HG03439 (cell line): ENCODE results near the gene PNMT.

ENCODE experiments used
- ATAC-seq: cut with Tn5 transposase; IDR thresholded peaks from one replicate; pipeline ENCODE4 v1.9.1; 2021; ENCODE audit warnings: mild to moderate bottlenecking, moderate library complexity; ENCODE audit not compliant: unreplicated experiment

PNMT gene

DNA sequence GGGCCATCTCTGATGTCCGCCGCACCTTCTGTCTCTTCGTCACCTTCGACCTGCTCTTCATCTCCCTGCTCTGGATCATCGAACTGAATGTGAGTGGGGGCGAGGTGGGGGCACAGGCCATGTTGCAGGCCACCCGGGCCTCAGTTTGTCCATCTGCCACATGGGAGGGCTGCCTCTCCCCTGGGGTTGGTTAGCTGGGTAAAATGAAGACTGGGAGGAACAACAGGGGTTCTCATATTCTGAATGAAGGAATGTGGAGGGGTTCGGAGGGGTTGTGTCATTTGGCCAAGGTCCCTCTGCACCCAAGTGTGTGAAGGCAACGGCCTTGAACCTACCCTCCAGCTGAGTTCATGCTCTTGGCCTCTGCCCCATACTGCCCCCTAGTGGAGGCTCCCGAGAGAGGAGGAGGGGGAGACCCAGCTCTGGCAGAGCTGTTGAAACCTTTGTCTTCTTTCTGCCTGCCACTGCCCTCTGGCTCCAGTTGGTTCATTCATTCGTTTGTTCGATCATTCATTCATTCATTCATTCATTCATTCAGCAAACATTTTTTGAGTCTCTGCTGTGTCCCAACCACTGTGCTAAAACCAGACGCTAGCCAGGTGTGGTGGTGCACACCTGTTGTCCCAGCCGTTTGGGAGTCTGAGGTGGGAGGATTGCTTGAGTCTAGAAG lies 14.5 kb upstream of the PNMT start:
- ATAC-seq: no peak

GRCh38 chr17:39655105-39655504 lies 13.1 kb upstream of the PNMT start:
- ATAC-seq: no peak

- no peak for ATAC-seq
Measured at GRCh38 chr17:39658346-39658745, 9.9 kb upstream of the PNMT start.

GRCh38 chr17:39658760-39659159 lies 9.5 kb upstream of the PNMT start:
- ATAC-seq: no peak

DNA sequence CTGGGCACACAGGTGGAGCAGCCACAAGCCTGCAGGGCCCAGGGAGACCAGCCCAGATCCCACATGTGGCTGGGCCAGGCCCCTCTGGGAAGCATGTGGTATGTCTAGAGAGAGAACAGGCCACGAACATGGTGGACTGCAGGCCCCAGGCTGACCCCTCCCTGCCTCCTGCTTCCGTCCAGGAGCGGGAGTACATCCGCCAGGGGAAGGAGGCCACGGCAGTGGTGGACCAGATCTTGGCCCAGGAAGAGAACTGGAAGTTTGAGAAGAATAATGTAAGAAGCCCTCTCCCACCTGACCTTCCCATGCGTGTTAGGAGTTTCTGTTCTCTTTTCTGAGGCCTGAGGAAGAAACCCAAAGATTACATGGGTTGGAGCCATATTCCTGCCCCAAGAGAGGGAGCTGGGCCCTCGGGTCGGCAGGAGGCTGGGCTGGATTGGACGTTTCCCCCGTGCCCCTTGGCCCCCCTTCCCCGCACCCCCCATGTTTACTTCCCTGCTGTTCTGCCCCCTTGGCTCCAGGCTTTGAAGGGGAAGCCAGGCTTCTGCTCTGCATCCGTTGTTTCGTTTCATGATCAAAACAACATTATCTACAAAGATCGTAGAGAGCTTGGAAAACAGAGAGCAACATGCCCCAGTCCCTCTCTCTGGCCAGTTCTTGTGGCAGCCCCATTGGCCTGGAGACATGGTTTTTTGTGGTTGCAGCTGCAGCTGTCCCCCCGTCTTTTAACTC lies 8.8 kb upstream of the PNMT start:
- no peak for ATAC-seq

DNA sequence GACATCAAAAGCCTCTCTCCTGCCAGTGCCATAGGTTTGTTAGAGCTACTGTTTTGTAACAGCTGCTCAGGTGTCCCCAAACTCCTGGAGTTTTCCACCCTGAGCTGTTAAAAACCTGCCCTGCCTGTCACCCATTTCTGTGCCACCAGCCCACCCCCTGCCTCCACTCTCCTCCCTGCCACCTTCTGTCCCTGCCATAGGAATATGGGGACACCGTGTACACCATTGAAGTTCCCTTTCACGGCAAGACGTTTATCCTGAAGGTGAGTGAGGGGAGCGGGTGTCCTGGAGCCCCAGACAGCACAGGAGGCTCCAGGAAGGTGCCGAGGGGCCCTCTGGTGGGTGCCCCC lies 8.3 kb upstream of the PNMT start:
- no peak for ATAC-seq

- no peak for ATAC-seq
Measured at GRCh38 chr17:39660397-39661385, 7.6 kb upstream of the PNMT start.

GRCh38 chr17:39661744-39662541 lies 6.3 kb upstream of the PNMT start:
- ATAC-seq: no peak

DNA sequence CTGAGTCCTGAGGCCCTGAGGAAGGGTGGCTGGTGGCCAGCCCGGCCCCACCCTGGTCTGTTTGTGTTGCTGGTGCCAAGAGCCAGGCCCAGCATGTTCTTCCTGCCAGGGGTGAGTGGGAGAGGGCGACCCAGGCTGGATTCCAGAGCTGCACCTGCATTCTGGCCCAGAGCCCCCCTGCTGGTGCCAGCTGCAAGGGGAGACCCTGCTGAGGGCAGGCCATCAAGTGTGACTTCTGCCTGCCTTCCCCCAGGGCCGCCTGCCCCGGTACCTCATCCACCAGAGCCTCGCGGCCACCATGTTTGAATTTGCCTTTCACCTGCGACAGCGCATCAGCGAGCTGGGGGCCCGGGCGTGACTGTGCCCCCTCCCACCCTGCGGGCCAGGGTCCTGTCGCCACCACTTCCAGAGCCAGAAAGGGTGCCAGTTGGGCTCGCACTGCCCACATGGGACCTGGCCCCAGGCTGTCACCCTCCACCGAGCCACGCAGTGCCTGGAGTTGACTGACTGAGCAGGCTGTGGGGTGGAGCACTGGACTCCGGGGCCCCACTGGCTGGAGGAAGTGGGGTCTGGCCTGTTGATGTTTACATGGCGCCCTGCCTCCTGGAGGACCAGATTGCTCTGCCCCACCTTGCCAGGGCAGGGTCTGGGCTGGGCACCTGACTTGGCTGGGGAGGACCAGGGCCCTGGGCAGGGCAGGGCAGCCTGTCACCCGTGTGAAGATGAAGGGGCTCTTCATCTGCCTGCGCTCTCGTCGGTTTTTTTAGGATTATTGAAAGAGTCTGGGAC lies 5.5 kb upstream of the PNMT start:
- ATAC-seq: no peak

- ATAC-seq: no peak
Measured at GRCh38 chr17:39663340-39663687, 4.9 kb upstream of the PNMT start.

DNA sequence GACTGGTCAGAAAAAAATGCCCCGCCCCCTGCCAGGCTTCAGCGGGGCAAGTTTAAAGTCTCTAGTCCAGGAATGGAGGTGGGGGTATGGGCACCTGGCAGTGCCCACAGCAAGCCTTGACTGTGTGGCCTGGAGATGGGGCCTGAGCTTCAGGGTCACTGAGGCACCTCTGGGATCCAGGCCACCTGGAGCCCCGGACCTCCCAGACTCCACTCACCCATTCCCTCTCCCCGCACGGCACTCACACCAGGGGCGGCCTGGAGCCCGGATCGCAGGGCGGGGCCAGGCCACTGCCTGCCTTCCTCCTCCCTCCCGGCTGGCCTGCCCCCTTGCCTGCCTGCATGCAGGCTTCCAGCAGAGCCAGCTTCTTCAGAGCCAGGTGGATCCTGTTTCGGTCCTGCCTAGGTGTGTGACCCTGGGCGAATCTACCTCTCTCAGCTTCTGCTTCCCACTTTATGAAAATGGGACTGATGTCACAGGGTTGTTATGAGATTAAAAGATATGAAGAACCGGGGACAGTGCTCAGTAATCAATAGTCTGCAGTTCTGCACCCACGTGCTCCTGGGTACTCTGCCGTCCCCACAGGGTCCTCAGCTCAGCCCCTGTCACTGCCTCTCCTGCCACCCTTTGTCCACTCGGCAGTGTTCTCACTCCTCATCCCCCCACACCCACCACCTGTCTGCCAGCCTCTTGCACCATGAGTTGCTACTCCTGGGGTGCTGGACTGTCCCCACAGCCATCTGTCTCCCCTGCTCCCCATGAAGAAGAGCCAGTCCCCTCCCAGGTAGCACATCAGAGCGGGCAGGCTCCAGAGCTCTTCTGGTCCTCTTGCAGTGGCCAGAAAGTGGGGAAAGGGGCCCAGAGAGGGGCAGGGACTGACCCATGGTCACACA lies 4.3 kb upstream of the PNMT start:
- ATAC-seq: no peak

GRCh38 chr17:39664581-39665561 lies 3.4 kb upstream of the PNMT start, which contains the start of gene TCAP:
TSS of gene TCAP (plus strand) at chr17:39665349. CDS start at chr17:39665360, 11 bp downstream.
- ATAC-seq: no peak

GRCh38 chr17:39665642-39666224 lies 2.5 kb upstream of the PNMT start:
- no peak for ATAC-seq

DNA sequence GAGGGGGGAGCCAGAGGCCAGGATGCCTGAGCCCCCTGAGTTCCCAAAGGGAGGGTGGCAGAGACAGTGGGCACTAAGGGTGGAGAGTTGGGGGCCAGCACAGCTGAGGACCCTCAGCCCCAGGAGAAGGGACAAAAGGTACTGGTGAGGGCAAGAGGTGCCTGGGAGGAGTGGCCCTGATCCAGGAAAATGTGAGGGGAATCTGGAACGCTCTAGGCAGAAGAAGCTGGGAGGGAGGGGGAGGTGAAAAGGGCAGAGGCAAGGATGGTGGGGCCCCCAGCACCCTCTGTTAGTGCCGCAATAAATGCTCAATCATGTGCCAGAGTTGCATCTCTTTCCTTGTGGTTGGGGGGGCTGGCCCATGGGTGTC lies 2.0 kb upstream of the PNMT start:
- ATAC-seq: no peak

DNA sequence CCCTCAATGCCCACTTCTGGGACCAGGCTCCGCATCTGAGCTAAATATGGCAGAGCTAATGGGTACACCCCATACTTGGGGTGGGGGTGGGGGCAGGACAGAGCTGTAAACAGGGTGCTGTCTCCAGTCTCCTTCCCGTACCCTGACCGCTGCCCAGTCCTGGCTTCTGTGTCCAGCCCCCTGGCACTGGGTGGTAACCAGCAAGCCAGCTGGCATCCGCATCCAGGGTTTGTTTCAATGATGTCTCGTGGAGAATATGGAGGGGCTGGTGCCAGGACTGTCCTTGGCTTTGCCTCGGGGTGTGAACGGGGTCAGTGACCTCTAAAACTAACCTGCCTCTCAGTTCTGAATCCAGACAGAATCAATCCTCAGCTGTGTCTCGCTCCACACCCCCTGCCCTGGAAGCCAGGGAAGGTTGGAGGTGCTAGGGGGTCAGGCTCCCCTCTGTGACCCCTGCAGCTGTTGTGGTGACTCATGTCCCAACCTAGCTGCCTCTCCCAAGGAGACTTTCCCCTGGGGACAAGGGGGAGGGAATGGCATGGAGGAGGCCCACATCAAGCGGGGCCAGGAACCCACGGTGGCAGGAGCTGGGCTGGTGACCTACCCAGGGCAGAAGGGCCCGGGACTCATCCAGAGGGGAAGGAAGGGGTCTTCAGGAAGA lies 1.5 kb upstream of the PNMT start:
- ATAC-seq: no peak

DNA sequence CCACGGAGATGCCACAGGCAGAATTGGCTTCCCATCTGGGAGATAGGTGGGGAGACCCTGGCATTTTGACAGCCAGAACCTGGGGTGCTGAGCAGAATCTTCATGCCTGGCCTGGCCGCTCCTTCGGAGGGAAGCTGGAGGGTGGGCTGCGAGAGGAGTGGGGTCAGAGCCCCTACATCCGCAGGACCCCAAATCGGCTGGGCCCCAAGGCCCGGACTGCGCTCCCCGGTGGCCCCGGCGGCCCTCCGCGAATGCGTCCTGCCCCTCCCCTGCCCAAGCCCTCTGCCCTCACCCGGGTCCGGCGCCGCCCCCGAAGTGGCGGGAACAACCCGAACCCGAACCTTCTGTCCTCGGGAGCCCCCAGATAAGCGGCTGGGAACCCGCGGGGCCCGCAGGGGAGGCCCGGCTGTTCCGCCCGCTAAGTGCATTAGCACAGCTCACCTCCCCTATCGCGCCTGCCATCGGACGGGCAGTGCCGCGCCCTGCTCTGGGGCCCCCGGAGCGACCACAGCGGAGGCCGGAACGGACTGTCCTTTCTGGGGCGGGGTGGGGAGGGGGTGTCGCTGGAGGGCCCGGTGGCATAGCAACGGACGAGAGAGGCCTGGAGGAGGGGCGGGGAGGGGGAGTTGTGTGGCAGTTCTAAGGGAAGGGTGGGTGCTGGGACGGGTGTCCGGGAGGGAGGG lies 850 bp upstream of the PNMT start:
- ATAC-seq: no peak
